Caco-2 (cell line): ENCODE results near the gene RXRA. TPM values are rescaled to one million over a fixed set of nuclear protein-coding genes. Genes with fewer than 3 reads are reported as not detected.

Experiments used
- BruUV-seq: library from RNA; stranded (reverse); fragments of 400-500 nt; replicated peaks from 2 replicates; lab custom pipeline; 2021; lab: Mats Ljungman, UMichigan
- CTCF ChIA-PET: fragments of 300-600 bp; sonication (Branson Sonifier 250); formaldehyde crosslinking; loops from one replicate; lab custom pipeline; 2022; ENCODE audit warnings: antibody characterized with exemption; lab: Charles Lee
- POLR2A ChIA-PET: fragments of 300-600 bp; sonication (Branson Sonifier 250); formaldehyde crosslinking; loops from one replicate; lab custom pipeline; 2022; ENCODE audit warnings: antibody characterized with exemption; lab: Charles Lee
- DNase-seq, 2 experiments: peaks; one replicate each; pipeline versions ENCODE4 v3.0.0 to v3.0.0-alpha.2; 2020 to 2022
- H3K27me3 ChIP-seq: replicated peaks from 2 replicates; pipeline ENCODE4 v1.6.0; 2011; ENCODE audit warnings: low read length; ENCODE audit not compliant: control insufficient read depth, insufficient read depth
- H3K36me3 ChIP-seq: 2 replicates; pipeline ENCODE4 v1.5.1; 2011; ENCODE audit warnings: low read length; ENCODE audit not compliant: control insufficient read depth, insufficient read depth
- H3K4me1 ChIP-seq: fragments of 250-450 bp; sonication (Bioruptor Pico); 2 replicates; pipeline ENCODE4 v1.5.1; 2020; ENCODE audit warnings: mild to moderate bottlenecking
- H3K4me3 ChIP-seq: 2 replicates; pipeline ENCODE4 v1.5.1; 2011; ENCODE audit warnings: low read depth, mild to moderate bottlenecking, control low read depth, low read length
- H3K9me3 ChIP-seq: fragments of 250-450 bp; sonication (Bioruptor Pico); 2 replicates; pipeline ENCODE4 v1.5.1; 2020; ENCODE audit warnings: mild to moderate bottlenecking, moderate library complexity
- H3K27ac Mint-ChIP-seq: one replicate; pipeline ENCODE4 v1.8.0; 2022; ENCODE audit warnings: mixed read lengths; ENCODE audit not compliant: unreplicated experiment
- H3K27me3 Mint-ChIP-seq: one replicate; pipeline ENCODE4 v1.8.0; 2022; ENCODE audit warnings: mixed read lengths; ENCODE audit not compliant: insufficient read depth, unreplicated experiment
- H3K36me3 Mint-ChIP-seq: one replicate; pipeline ENCODE4 v1.8.0; 2022; ENCODE audit warnings: mild to moderate bottlenecking, mixed read lengths; ENCODE audit not compliant: insufficient read depth, unreplicated experiment
- H3K4me1 Mint-ChIP-seq: one replicate; pipeline ENCODE4 v1.8.0; 2022; ENCODE audit warnings: low read depth, mixed read lengths; ENCODE audit not compliant: unreplicated experiment
- H3K4me3 Mint-ChIP-seq: one replicate; pipeline ENCODE4 v1.8.0; 2022; ENCODE audit warnings: mild to moderate bottlenecking, moderate library complexity, mixed read lengths; ENCODE audit not compliant: unreplicated experiment
- H3K9me3 Mint-ChIP-seq: one replicate; pipeline ENCODE4 v1.8.0; 2022; ENCODE audit warnings: mixed read lengths; ENCODE audit not compliant: unreplicated experiment
- CTCF ChIP-seq, 2 experiments: fragments of 200-600 bp in 1 of 2; IDR thresholded peaks; 1 replicate in 1 of 2; 2 replicates in 1 of 2; pipeline versions ENCODE4 v1.5.1 to v1.8.0; 2011 to 2022; ENCODE audit warnings: antibody characterized with exemption in 1 of 2, control low read depth in 1 of 2, inconsistent platforms in 1 of 2, low read depth in 1 of 2, low read length in 1 of 2, mild to moderate bottlenecking in 1 of 2, moderate library complexity in 1 of 2; ENCODE audit not compliant: insufficient read depth in 1 of 2, severe bottlenecking in 1 of 2, unreplicated experiment in 1 of 2
- intact Hi-C: fragments of 100-400 bp; cut with micrococcal nuclease; formaldehyde crosslinking; loops from one replicate; pipeline ENCODE4 v1.10.0; 2022; ENCODE audit not compliant: unreplicated experiment
- total RNA-seq: library from RNA; stranded (reverse); gene quantifications from 2 replicates; pipeline ENCODE4 v1.2.3, GENCODE V29; 2022

RXRA gene
- total RNA-seq, 1 experiment from 2014 or later = 69.1 TPM

GRCh38 chr9:134459164-134459563 lies 132.9 kb downstream of the RXRA start:
- ChIA-PET POLR2A (no interaction called here), CTCF (interaction anchor here (1.2 kb wide), 1 partner anchor 16 kb away, joined by 3 read pairs; no protein-coding TSS in a partner anchor)
- intact Hi-C loops = no loop called here
- no TSS peak for BruUV-seq
- Mint-ChIP-seq H3K4me1 (peaks cover 7% of the 10 kb centered on the region), H3K27me3 (no peaks in the 10 kb centered on the region), H3K9me3 (no peaks in the 10 kb centered on the region), H3K4me3 (no peak overlapping the region), H3K27ac (no peak overlapping the region), H3K36me3 (no peaks in the 10 kb centered on the region)
- TF ChIP-seq CTCF (IDR thresholded peaks at IDR 0.05; ENCODE audit: insufficient read depth in 1 of 2, low read depth in 1 of 2, low read length in 1 of 2, severe bottlenecking in 1 of 2, unreplicated experiment in 1 of 2) = no peak
- Histone ChIP-seq H3K27me3 (no peaks in the 10 kb centered on the region), H3K9me3 (no peaks in the 10 kb centered on the region), H3K4me1 (peaks cover 20% of the 10 kb centered on the region), H3K36me3 (no peaks in the 10 kb centered on the region), H3K4me3 (no peak overlapping the region)
- DNase-seq = no peak

GRCh38 chr9:134459573-134459972 lies 133.3 kb downstream of the RXRA start:
- intact Hi-C loops = no loop called here
- POLR2A ChIA-PET = no interaction called here

GRCh38 chr9:134460206-134460605 lies 134.0 kb downstream of the RXRA start:
- Mint-ChIP-seq H3K4me1 (no peaks in the 10 kb centered on the region), H3K9me3 (no peaks in the 10 kb centered on the region), H3K36me3 (no peaks in the 10 kb centered on the region), H3K4me3 (no peak overlapping the region), H3K27me3 (no peaks in the 10 kb centered on the region), H3K27ac (no peak overlapping the region)
- H3K4me3 ChIP-seq = no peak overlapping the region
- ChIA-PET POLR2A (no interaction called here), CTCF (interaction anchor here (1.3 kb wide), 1 partner anchor 11 kb away, joined by 3 read pairs; no protein-coding TSS in a partner anchor)
- H3K4me1 ChIP-seq = peaks cover 10% of the 10 kb centered on the region
- no peak for DNase-seq
- no peaks in the 10 kb centered on the region for H3K27me3 ChIP-seq
- no peak for TF ChIP-seq CTCF (IDR thresholded peaks at IDR 0.05; ENCODE audit: insufficient read depth in 1 of 2, low read depth in 1 of 2, low read length in 1 of 2, severe bottlenecking in 1 of 2, unreplicated experiment in 1 of 2)
- no TSS peak for BruUV-seq
- H3K36me3 ChIP-seq = no peaks in the 10 kb centered on the region
- intact Hi-C loops = no loop called here
- no peaks in the 10 kb centered on the region for H3K9me3 ChIP-seq

More at GRCh38 chr9:134459573-134459972, 133.3 kb downstream of the RXRA start:
- Mint-ChIP-seq H3K36me3 (no peaks in the 10 kb centered on the region), H3K27me3 (no peaks in the 10 kb centered on the region), H3K9me3 (no peaks in the 10 kb centered on the region), H3K27ac (no peak overlapping the region), H3K4me1 (peaks cover 3% of the 10 kb centered on the region), H3K4me3 (no peak overlapping the region)
- H3K4me3 ChIP-seq = no peak overlapping the region
- H3K9me3 ChIP-seq = no peaks in the 10 kb centered on the region
- no TSS peak for BruUV-seq
- no peaks in the 10 kb centered on the region for H3K36me3 ChIP-seq
- no peak for TF ChIP-seq CTCF (IDR thresholded peaks at IDR 0.05; ENCODE audit: insufficient read depth in 1 of 2, low read depth in 1 of 2, low read length in 1 of 2, severe bottlenecking in 1 of 2, unreplicated experiment in 1 of 2)
- peaks cover 16% of the 10 kb centered on the region for H3K4me1 ChIP-seq
- no peak for DNase-seq
- CTCF ChIA-PET = interaction anchor here (1.2 to 1.3 kb wide), 2 partner anchors 11 to 16 kb away, joined by 3 read pairs; no protein-coding TSS in a partner anchor
- no peaks in the 10 kb centered on the region for H3K27me3 ChIP-seq
